HG02981 (cell line): ENCODE data around the gene FAM221A.
"Not testable (repeated sequence)": the region's sequence is repeated elsewhere in the genome, so short reads cannot be mapped to it uniquely, and the experiment has no call there.

ENCODE experiments used
- ATAC-seq: cut with Tn5 transposase; IDR thresholded peaks from one replicate; pipeline ENCODE4 v1.9.1; 2021; ENCODE audit warnings: mild to moderate bottlenecking, moderate library complexity; ENCODE audit not compliant: unreplicated experiment

The FAM221A gene

DNA sequence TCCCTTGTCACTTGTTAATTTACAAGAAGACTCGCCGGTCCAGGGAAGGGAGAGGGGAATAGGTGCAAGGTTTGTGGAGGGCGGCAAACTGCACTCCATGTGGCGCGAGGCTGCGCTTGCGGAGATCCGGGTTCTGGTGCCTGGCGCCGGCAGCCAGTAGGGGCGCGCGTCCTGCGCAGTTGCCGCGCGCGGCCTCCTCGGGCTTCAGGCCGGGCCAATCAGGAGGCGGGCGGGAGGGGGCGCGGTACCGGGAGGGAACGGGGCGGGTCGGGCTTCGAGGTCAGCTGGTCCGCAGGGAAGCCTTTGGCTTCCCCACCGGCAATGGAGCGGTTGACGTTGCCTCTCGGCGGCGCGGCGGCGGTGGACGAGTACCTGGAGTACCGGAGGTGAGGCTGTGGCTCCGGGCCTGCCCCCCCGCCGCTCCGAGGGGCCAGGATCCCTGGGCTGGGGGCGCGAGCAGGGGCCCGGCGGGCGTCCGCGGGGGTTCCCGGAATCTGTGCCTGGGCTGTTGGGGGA, at the start of gene FAM221A:
Gene FAM221A (plus strand): TSS at position 302 of the 516 bp plus-strand sequence. CDS start 20 bp downstream, at position 322.
- ATAC-seq = peak; percentile 98

DNA sequence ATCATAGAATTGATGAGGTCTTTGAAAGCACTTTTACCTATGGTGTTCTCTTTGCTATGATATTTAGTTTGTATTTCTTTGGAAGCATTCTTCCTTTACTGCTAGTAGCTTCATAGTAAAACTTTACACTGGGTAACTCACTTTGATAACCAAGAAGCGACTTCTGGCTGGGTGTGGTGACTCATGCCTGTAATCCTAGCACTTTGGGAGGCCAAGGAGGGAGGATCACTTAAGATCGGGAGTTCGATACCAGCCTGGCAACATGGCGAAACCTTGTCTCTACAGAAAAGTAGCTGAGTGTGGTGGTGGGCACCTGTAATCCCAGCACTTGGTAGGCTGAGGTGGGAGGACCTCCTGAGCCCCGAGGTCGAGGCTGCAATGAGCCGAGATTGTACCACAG, 46.6 kb upstream of the FAM221A start:
- no peak for ATAC-seq

- ATAC-seq = no peak
These were observed 34.2 kb upstream of the FAM221A start for GRCh38 chr7:23645822-23646221.

DNA sequence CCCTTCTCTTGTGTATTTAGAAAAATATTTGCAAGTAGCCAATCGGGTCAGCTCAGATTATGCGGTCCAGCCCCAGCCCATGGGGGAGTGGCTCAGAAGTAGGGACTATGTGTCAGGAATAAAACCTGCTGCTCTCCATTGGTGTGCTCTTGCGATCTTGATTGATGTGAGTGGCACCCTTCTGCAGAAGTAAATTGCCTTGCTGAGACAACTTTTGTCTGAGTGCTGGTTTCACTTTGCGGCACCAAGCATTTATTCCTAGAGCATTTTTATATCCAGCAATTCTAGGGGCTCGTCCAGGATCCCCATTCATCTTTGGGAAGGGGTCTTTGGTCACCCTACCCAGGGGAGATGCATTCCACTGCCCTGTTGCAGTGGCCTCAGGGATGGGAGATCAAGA, 26.1 kb upstream of the FAM221A start:
- no peak for ATAC-seq

GRCh38 chr7:23654508-23654907, 25.5 kb upstream of the FAM221A start:
- no peak for ATAC-seq

GRCh38 chr7:23655433-23655832, 24.6 kb upstream of the FAM221A start:
- ATAC-seq = no peak

- ATAC-seq = no peak
These were observed 21.1 kb upstream of the FAM221A start for GRCh38 chr7:23658831-23659427.

DNA sequence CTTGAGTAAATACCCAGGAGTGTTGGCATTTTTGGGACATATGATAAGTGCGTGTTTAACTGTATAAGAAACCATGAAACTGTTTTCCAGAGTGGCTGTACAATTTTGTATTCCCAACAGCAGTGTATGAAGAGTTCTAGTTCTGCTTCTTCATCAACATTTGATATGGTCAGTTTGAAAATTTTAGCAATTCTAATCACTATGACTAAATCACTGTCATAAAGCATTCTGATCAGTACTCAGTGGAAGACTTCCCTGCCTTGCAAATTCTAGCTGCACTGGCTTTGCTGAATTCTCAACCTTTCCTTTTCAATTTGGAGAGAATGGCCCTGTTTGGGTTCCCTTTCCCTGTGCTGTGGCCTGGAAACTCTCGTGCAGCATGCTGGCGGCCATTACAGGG, 18.6 kb upstream of the FAM221A start:
- ATAC-seq = no peak

- ATAC-seq = no peak
These were observed 17.6 kb upstream of the FAM221A start for GRCh38 chr7:23662124-23662983.

DNA sequence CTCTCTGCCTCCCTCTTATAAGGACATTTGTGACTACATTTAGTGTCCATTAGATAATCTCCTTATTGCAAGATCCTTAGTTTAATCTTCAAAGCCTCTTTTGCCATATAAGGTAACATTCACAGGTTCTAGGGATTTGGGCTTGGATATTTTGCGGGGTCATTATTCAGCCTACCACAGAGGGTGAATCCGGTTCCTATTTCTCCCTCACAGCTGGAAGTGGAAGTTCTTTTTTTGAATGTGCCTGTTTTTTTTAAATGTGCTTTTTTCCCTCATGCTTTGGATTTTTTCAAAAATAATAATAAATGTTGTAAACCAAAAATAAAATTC, 17.1 kb upstream of the FAM221A start:
- ATAC-seq = no peak

DNA sequence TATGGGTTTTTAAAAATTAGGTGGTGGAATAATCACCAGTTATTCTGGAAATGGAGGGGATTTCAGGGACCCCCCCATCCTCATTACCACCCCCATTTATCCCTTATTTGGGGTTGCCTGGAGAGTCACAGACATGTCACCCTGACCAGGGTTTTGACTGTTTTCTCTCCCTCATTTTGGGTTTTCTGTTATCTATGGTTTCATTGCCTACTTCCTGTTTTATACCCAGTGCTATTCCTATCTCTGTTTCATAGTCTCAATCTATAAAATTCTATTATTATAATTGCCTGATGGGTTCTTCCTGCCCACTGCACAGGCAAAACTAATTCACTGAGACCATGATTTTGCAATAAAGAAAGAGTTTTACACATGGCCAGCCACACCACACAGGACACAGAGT, 15.9 kb upstream of the FAM221A start:
- no peak for ATAC-seq

DNA sequence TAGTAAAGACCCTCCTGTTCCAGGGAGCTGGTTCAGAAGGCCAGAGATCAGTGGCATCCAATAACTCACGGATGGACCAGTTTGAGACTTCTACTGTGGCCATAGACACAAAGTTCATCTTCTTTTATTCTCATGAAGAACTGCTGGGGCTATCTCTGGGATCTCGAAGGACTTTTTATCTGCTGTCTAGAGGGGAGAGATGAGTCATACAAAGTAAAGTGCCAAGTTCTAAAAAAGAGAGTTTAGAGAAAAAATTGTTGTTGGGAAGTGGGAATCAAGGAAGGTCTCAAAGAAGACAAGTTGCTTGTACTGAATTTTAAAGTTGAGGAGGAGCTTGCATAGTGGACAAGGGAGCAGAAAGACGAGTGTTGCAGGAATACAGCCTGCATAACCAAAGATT, 8.0 kb upstream of the FAM221A start:
- no peak for ATAC-seq

GRCh38 chr7:23680414-23681405, 711 bp downstream of the FAM221A start:
- ATAC-seq = peak; percentile 33

DNA sequence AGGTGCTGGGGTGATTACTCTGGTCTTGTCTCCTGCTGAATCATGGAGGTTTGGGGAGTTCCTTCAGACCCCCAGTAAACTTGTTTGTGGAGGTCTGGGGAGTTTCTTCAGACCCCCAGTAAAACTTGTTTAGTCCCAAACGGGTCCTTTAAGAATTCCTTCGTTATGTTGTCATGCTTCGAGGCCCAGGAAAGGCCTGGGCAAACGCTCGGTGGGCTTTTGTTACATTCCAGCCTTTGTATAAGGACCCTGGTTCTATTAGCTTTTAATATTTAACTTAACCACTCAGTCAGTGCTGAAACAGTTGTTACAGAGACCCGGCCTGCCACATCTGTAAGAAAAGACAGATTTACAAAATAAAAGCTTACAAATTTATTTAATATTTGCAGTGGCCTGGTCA, 4.0 kb downstream of the FAM221A start:
- not testable (repeated sequence) for ATAC-seq

GRCh38 chr7:23685731-23686130, 5.7 kb downstream of the FAM221A start:
- ATAC-seq = no peak

GRCh38 chr7:23687011-23687410, 7.0 kb downstream of the FAM221A start:
- no peak for ATAC-seq

DNA sequence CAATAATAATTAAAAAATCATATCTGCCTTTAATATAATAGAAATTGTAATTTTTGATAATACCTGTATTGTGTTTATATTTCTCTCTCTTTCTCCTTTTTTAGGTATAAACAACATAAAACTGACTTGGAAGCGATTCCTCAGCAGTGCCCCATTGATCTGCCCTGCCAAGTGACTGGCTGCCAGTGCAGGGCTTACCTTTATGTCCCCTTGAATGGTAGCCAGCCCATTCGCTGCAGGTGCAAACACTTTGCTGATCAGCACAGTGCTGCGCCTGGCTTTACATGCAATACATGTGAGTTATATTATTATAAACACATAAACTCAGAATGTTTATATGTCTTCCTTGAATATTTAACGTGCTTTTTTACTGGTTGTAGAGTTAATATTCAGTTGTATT, 9.2 kb downstream of the FAM221A start:
- ATAC-seq = no peak

GRCh38 chr7:23691320-23691719, 11.3 kb downstream of the FAM221A start:
- ATAC-seq = no peak

GRCh38 chr7:23693224-23693623, 13.2 kb downstream of the FAM221A start:
- no peak for ATAC-seq

GRCh38 chr7:23696916-23697441, 17.0 kb downstream of the FAM221A start:
- ATAC-seq = peak; percentile 67

GRCh38 chr7:23698822-23699221, 18.8 kb downstream of the FAM221A start:
- ATAC-seq = no peak
